Measurements from ENCODE around the gene FIBP.

FIBP gene

GRCh38 chr11:65880027-65880426, 8.2 kb downstream of the FIBP start:
- in situ Hi-C loops (cut with HindIII; ENCODE audit: low pct_ligation_motif_present, low pct_unique_long_range_greater_than_20kb, low sequenced_read_pairs) = no loop called here
- no peak for DNase-seq

- in situ Hi-C loops (cut with HindIII; ENCODE audit: low pct_ligation_motif_present, low pct_unique_long_range_greater_than_20kb, low sequenced_read_pairs) = no loop called here
- DNase-seq = no peak
Observed at GRCh38 chr11:65879617-65880016, 8.7 kb downstream of the FIBP start, which contains the start of gene CTSW. Gene CTSW (plus strand): TSS chr11:65879837. CDS start chr11:65879855, 18 bp downstream.

GRCh38 chr11:65873318-65874156, 14.7 kb downstream of the FIBP start:
- in situ Hi-C loops (cut with HindIII; ENCODE audit: low pct_ligation_motif_present, low pct_unique_long_range_greater_than_20kb, low sequenced_read_pairs) = no loop called here

GRCh38 chr11:65872586-65873317, 15.5 kb downstream of the FIBP start, which contains the start of gene EFEMP2:
Gene EFEMP2 (minus strand): TSS chr11:65872800. CDS start chr11:65872354, 446 bp downstream.
- DNase-seq = peak; percentile 47
- in situ Hi-C loops (cut with HindIII; ENCODE audit: low pct_ligation_motif_present, low pct_unique_long_range_greater_than_20kb, low sequenced_read_pairs) = no loop called here

More at GRCh38 chr11:65873318-65874156, 14.7 kb downstream of the FIBP start:
- peak; percentile 87 for DNase-seq

- in situ Hi-C loops (cut with HindIII; ENCODE audit: low pct_ligation_motif_present, low pct_unique_long_range_greater_than_20kb, low sequenced_read_pairs) = no loop called here
- DNase-seq = peak; percentile 40
Observed at GRCh38 chr11:65871811-65872548, 16.3 kb downstream of the FIBP start.

GRCh38 chr11:65870706-65871681, 17.3 kb downstream of the FIBP start:
- no peak for DNase-seq
- in situ Hi-C loops (cut with HindIII; ENCODE audit: low pct_ligation_motif_present, low pct_unique_long_range_greater_than_20kb, low sequenced_read_pairs) = no loop called here

GRCh38 chr11:65870307-65870658, 18.0 kb downstream of the FIBP start:
- in situ Hi-C loops (cut with HindIII; ENCODE audit: low pct_ligation_motif_present, low pct_unique_long_range_greater_than_20kb, low sequenced_read_pairs) = no loop called here
- no peak for DNase-seq

- no peak for DNase-seq
- in situ Hi-C loops (cut with HindIII; ENCODE audit: low pct_ligation_motif_present, low pct_unique_long_range_greater_than_20kb, low sequenced_read_pairs) = no loop called here
Observed at GRCh38 chr11:65869643-65870306, 18.5 kb downstream of the FIBP start.

GRCh38 chr11:65868907-65869306, 19.4 kb downstream of the FIBP start:
- DNase-seq = no peak
- in situ Hi-C loops (cut with HindIII; ENCODE audit: low pct_ligation_motif_present, low pct_unique_long_range_greater_than_20kb, low sequenced_read_pairs) = no loop called here

- no peak for DNase-seq
- in situ Hi-C loops (cut with HindIII; ENCODE audit: low pct_ligation_motif_present, low pct_unique_long_range_greater_than_20kb, low sequenced_read_pairs) = no loop called here
Observed at GRCh38 chr11:65868076-65868667, 20.1 kb downstream of the FIBP start.

- in situ Hi-C loops (cut with HindIII; ENCODE audit: low pct_ligation_motif_present, low pct_unique_long_range_greater_than_20kb, low sequenced_read_pairs) = no loop called here
- no peak for DNase-seq
Observed at GRCh38 chr11:65867284-65868071, 20.8 kb downstream of the FIBP start.

GRCh38 chr11:65866509-65867283, 21.6 kb downstream of the FIBP start:
- DNase-seq = no peak
- in situ Hi-C loops (cut with HindIII; ENCODE audit: low pct_ligation_motif_present, low pct_unique_long_range_greater_than_20kb, low sequenced_read_pairs) = no loop called here

GRCh38 chr11:65865550-65866172, 22.6 kb downstream of the FIBP start:
- in situ Hi-C loops (cut with HindIII; ENCODE audit: low pct_ligation_motif_present, low pct_unique_long_range_greater_than_20kb, low sequenced_read_pairs) = no loop called here
- DNase-seq = no peak

GRCh38 chr11:65864706-65865471, 23.4 kb downstream of the FIBP start:
- DNase-seq = no peak
- in situ Hi-C loops (cut with HindIII; ENCODE audit: low pct_ligation_motif_present, low pct_unique_long_range_greater_than_20kb, low sequenced_read_pairs) = no loop called here

All from ACHN (cell line).